ENCODE results near the gene DPF1.
A peak's percentile ranks its signal among the peaks of the same experiment; 100 is the strongest.

DPF1 gene

GRCh38 chr19:38209671-38210457 is 14.2 kb downstream of the DPF1 start:
- H3K36me3 ChIP-seq (ENCODE audit: control insufficient read depth, insufficient read depth, low read length) = no peaks in the 10 kb centered on the region
- no CpG with 5 or more reads among the region's 30 CpGs for WGBS (ENCODE audit: extremely low coverage, insufficient coverage, low lambda C conversion rate)

GRCh38 chr19:38209152-38209551 is 14.9 kb downstream of the DPF1 start:
- Histone ChIP-seq H3K36me3 (ENCODE audit: control insufficient read depth, insufficient read depth, low read length) (no peaks in the 10 kb centered on the region), H3K23ac (ENCODE audit: low read length) (no peak overlapping the region), H3K56ac (ENCODE audit: low read length) (peak overlapping the region; percentile 70), H2BK5ac (ENCODE audit: low read length) (no peak overlapping the region), H3K4me2 (ENCODE audit: low read length) (peak overlapping the region; percentile 35), H3K79me1 (ENCODE audit: low read length) (no peaks in the 10 kb centered on the region), H2AK5ac (ENCODE audit: low read length) (no peak overlapping the region), H4K8ac (ENCODE audit: low read depth, low read length) (no peak overlapping the region), H2BK15ac (replicated peaks; ENCODE audit: low read depth) (no peak overlapping the region), H4K5ac (ENCODE audit: low read length) (no peak overlapping the region), H3K79me2 (ENCODE audit: control insufficient read depth, insufficient read depth, low read length) (no peaks in the 10 kb centered on the region), H3K4me3 (ENCODE audit: low read length) (no peak overlapping the region), H2BK120ac (ENCODE audit: low read depth, low read length) (no peak overlapping the region), H3K4me1 (ENCODE audit: control insufficient read depth, low read depth, low read length) (peaks cover 8% of the 10 kb centered on the region), H3K18ac (ENCODE audit: low read length) (no peak overlapping the region), H3K9ac (ENCODE audit: low read length) (no peak overlapping the region), H3K27ac (ENCODE audit: low read depth, low read length) (no peak overlapping the region), H3K4ac (ENCODE audit: low read depth, low read length) (no peak overlapping the region), H3K27me3 (ENCODE audit: insufficient read depth, low read length, poor library complexity) (no peaks in the 10 kb centered on the region)
- WGBS (ENCODE audit: extremely low coverage, insufficient coverage, low lambda C conversion rate) = no CpG with 5 or more reads among the region's 5 CpGs
- no peak for DNase-seq

More at GRCh38 chr19:38209671-38210457, 14.2 kb downstream of the DPF1 start:
- H2BK15ac ChIP-seq (replicated peaks; ENCODE audit: low read depth) = no peak overlapping the region
- H3K4ac ChIP-seq (ENCODE audit: low read depth, low read length) = no peak overlapping the region
- H2BK5ac ChIP-seq (ENCODE audit: low read length) = no peak overlapping the region
- peaks cover 8% of the 10 kb centered on the region for H3K4me1 ChIP-seq (ENCODE audit: control insufficient read depth, low read depth, low read length)
- H4K5ac ChIP-seq (ENCODE audit: low read length) = no peak overlapping the region
- no peaks in the 10 kb centered on the region for H3K27me3 ChIP-seq (ENCODE audit: insufficient read depth, low read length, poor library complexity)
- H3K79me1 ChIP-seq (ENCODE audit: low read length) = no peaks in the 10 kb centered on the region
- H3K79me2 ChIP-seq (ENCODE audit: control insufficient read depth, insufficient read depth, low read length) = no peaks in the 10 kb centered on the region
- peak overlapping the region; percentile 37 for H3K9ac ChIP-seq (ENCODE audit: low read length)
- H3K56ac ChIP-seq (ENCODE audit: low read length) = peak overlapping the region; percentile 70
- no peak overlapping the region for H3K23ac ChIP-seq (ENCODE audit: low read length)
- no peak overlapping the region for H4K8ac ChIP-seq (ENCODE audit: low read depth, low read length)
- no peak overlapping the region for H2BK120ac ChIP-seq (ENCODE audit: low read depth, low read length)
- no peak overlapping the region for H2AK5ac ChIP-seq (ENCODE audit: low read length)
- no peak overlapping the region for H3K4me3 ChIP-seq (ENCODE audit: low read length)
- H3K4me2 ChIP-seq (ENCODE audit: low read length) = peak overlapping the region; percentile 35
- H3K18ac ChIP-seq (ENCODE audit: low read length) = no peak overlapping the region
- peak; percentile 62 for DNase-seq
- H3K27ac ChIP-seq (ENCODE audit: low read depth, low read length) = no peak overlapping the region

- Histone ChIP-seq H3K4ac (ENCODE audit: low read depth, low read length) (no peak overlapping the region), H4K5ac (ENCODE audit: low read length) (no peak overlapping the region), H3K27me3 (ENCODE audit: insufficient read depth, low read length, poor library complexity) (no peaks in the 10 kb centered on the region), H3K4me3 (ENCODE audit: low read length) (no peak overlapping the region), H2BK5ac (ENCODE audit: low read length) (no peak overlapping the region), H3K9ac (ENCODE audit: low read length) (no peak overlapping the region), H4K8ac (ENCODE audit: low read depth, low read length) (no peak overlapping the region), H3K56ac (ENCODE audit: low read length) (no peak overlapping the region), H3K4me1 (ENCODE audit: control insufficient read depth, low read depth, low read length) (peaks cover 8% of the 10 kb centered on the region), H3K36me3 (ENCODE audit: control insufficient read depth, insufficient read depth, low read length) (no peaks in the 10 kb centered on the region), H3K79me2 (ENCODE audit: control insufficient read depth, insufficient read depth, low read length) (no peaks in the 10 kb centered on the region), H3K79me1 (ENCODE audit: low read length) (no peaks in the 10 kb centered on the region), H3K27ac (ENCODE audit: low read depth, low read length) (no peak overlapping the region), H3K18ac (ENCODE audit: low read length) (no peak overlapping the region), H2BK120ac (ENCODE audit: low read depth, low read length) (no peak overlapping the region), H3K23ac (ENCODE audit: low read length) (no peak overlapping the region), H2BK15ac (replicated peaks; ENCODE audit: low read depth) (no peak overlapping the region), H2AK5ac (ENCODE audit: low read length) (no peak overlapping the region), H3K4me2 (ENCODE audit: low read length) (no peak overlapping the region)
- no peak for DNase-seq
- WGBS (ENCODE audit: extremely low coverage, insufficient coverage, low lambda C conversion rate) = no CpG with 5 or more reads among the region's 3 CpGs
These were observed 15.5 kb downstream of the DPF1 start for GRCh38 chr19:38208571-38208970.

GRCh38 chr19:38207543-38207942 is 16.5 kb downstream of the DPF1 start:
- H3K27me3 ChIP-seq (ENCODE audit: insufficient read depth, low read length, poor library complexity) = no peaks in the 10 kb centered on the region
- WGBS (ENCODE audit: extremely low coverage, insufficient coverage, low lambda C conversion rate) = no CpG with 5 or more reads among the region's 12 CpGs
- no peak overlapping the region for H3K4ac ChIP-seq (ENCODE audit: low read depth, low read length)
- H4K8ac ChIP-seq (ENCODE audit: low read depth, low read length) = no peak overlapping the region
- no peak overlapping the region for H3K4me3 ChIP-seq (ENCODE audit: low read length)
- H2BK5ac ChIP-seq (ENCODE audit: low read length) = no peak overlapping the region
- no peak overlapping the region for H3K18ac ChIP-seq (ENCODE audit: low read length)
- H3K79me1 ChIP-seq (ENCODE audit: low read length) = no peaks in the 10 kb centered on the region
- no peak overlapping the region for H3K27ac ChIP-seq (ENCODE audit: low read depth, low read length)
- no peak for DNase-seq
- H3K9ac ChIP-seq (ENCODE audit: low read length) = no peak overlapping the region
- no peak overlapping the region for H3K4me2 ChIP-seq (ENCODE audit: low read length)
- no peak overlapping the region for H4K5ac ChIP-seq (ENCODE audit: low read length)
- no peak overlapping the region for H3K23ac ChIP-seq (ENCODE audit: low read length)
- no peaks in the 10 kb centered on the region for H3K36me3 ChIP-seq (ENCODE audit: control insufficient read depth, insufficient read depth, low read length)
- H3K56ac ChIP-seq (ENCODE audit: low read length) = peak overlapping the region; percentile 34
- H3K4me1 ChIP-seq (ENCODE audit: control insufficient read depth, low read depth, low read length) = peaks cover 8% of the 10 kb centered on the region
- H2AK5ac ChIP-seq (ENCODE audit: low read length) = no peak overlapping the region
- no peak overlapping the region for H2BK120ac ChIP-seq (ENCODE audit: low read depth, low read length)
- H3K79me2 ChIP-seq (ENCODE audit: control insufficient read depth, insufficient read depth, low read length) = no peaks in the 10 kb centered on the region
- no peak overlapping the region for H2BK15ac ChIP-seq (replicated peaks; ENCODE audit: low read depth)

- Histone ChIP-seq H4K8ac (ENCODE audit: low read depth, low read length) (no peak overlapping the region), H3K9ac (ENCODE audit: low read length) (no peak overlapping the region), H2BK120ac (ENCODE audit: low read depth, low read length) (no peak overlapping the region), H3K79me1 (ENCODE audit: low read length) (no peaks in the 10 kb centered on the region), H3K27ac (ENCODE audit: low read depth, low read length) (no peak overlapping the region), H3K4me1 (ENCODE audit: control insufficient read depth, low read depth, low read length) (peaks cover 8% of the 10 kb centered on the region), H4K5ac (ENCODE audit: low read length) (no peak overlapping the region), H2BK15ac (replicated peaks; ENCODE audit: low read depth) (no peak overlapping the region), H3K4me2 (ENCODE audit: low read length) (no peak overlapping the region), H3K79me2 (ENCODE audit: control insufficient read depth, insufficient read depth, low read length) (no peaks in the 10 kb centered on the region), H2AK5ac (ENCODE audit: low read length) (no peak overlapping the region), H3K56ac (ENCODE audit: low read length) (no peak overlapping the region), H3K4me3 (ENCODE audit: low read length) (no peak overlapping the region), H3K36me3 (ENCODE audit: control insufficient read depth, insufficient read depth, low read length) (no peaks in the 10 kb centered on the region), H2BK5ac (ENCODE audit: low read length) (no peak overlapping the region), H3K23ac (ENCODE audit: low read length) (no peak overlapping the region), H3K18ac (ENCODE audit: low read length) (no peak overlapping the region), H3K27me3 (ENCODE audit: insufficient read depth, low read length, poor library complexity) (no peaks in the 10 kb centered on the region), H3K4ac (ENCODE audit: low read depth, low read length) (no peak overlapping the region)
- no CpG with 5 or more reads among the region's 16 CpGs for WGBS (ENCODE audit: extremely low coverage, insufficient coverage, low lambda C conversion rate)
- no peak for DNase-seq
These were observed 17.1 kb downstream of the DPF1 start for GRCh38 chr19:38206928-38207327.

All from mesendoderm (in vitro differentiated cells).